ENCODE results near the gene CDK1. TPM values are rescaled to one million over a fixed set of nuclear protein-coding genes. Genes with fewer than 3 reads are reported as not detected.

CDK1 gene
- total RNA-seq, 1 donor from 2014 or later: 41.8 TPM

- no peak for DNase-seq (ENCODE audit: low read depth in 2 of 2)
Measured at GRCh38 chr10:60777696-60778213, 523 bp upstream of the CDK1 start.

- DNase-seq (ENCODE audit: low read depth in 2 of 2): peak in 1 of 2 donors; percentile 22
Measured at GRCh38 chr10:60778971-60779796, 906 bp downstream of the CDK1 start.

- DNase-seq (ENCODE audit: low read depth in 2 of 2): peak; percentile 20 to 46
Measured at GRCh38 chr10:60781661-60782060, 3.4 kb downstream of the CDK1 start.

GRCh38 chr10:60784641-60785040 lies 6.4 kb downstream of the CDK1 start:
- no peak for DNase-seq (ENCODE audit: low read depth in 2 of 2)

- DNase-seq (ENCODE audit: low read depth in 2 of 2): no peak
Measured at GRCh38 chr10:60788544-60788943, 10.3 kb downstream of the CDK1 start.

- DNase-seq (ENCODE audit: low read depth in 2 of 2): no peak
Measured at GRCh38 chr10:60789340-60789739, 11.1 kb downstream of the CDK1 start.

GRCh38 chr10:60794953-60795352 lies 16.7 kb downstream of the CDK1 start:
- no peak for DNase-seq (ENCODE audit: low read depth in 2 of 2)

- DNase-seq (ENCODE audit: low read depth in 2 of 2): no peak
Measured at GRCh38 chr10:60795465-60796202, 17.4 kb downstream of the CDK1 start.

- no peak for DNase-seq (ENCODE audit: low read depth in 2 of 2)
Measured at GRCh38 chr10:60796481-60796880, 18.2 kb downstream of the CDK1 start.

- DNase-seq (ENCODE audit: low read depth in 2 of 2): peak in 1 of 2 donors; percentile 55
Measured at GRCh38 chr10:60797200-60797599, 18.9 kb downstream of the CDK1 start.

- no peak for DNase-seq (ENCODE audit: low read depth in 2 of 2)
Measured at GRCh38 chr10:60798031-60798430, 19.8 kb downstream of the CDK1 start.

- no peak for DNase-seq (ENCODE audit: low read depth in 2 of 2)
Measured at GRCh38 chr10:60798870-60799269, 20.6 kb downstream of the CDK1 start.

GRCh38 chr10:60799971-60800650 lies 21.8 kb downstream of the CDK1 start:
- DNase-seq (ENCODE audit: low read depth in 2 of 2): no peak

- no peak for DNase-seq (ENCODE audit: low read depth in 2 of 2)
Measured at GRCh38 chr10:60800918-60801317, 22.6 kb downstream of the CDK1 start.

- peak; percentile 28 to 33 for DNase-seq (ENCODE audit: low read depth in 2 of 2)
Measured at GRCh38 chr10:60801522-60801921, 23.2 kb downstream of the CDK1 start.

GRCh38 chr10:60803433-60803832 lies 25.2 kb downstream of the CDK1 start:
- no peak for DNase-seq (ENCODE audit: low read depth in 2 of 2)

- DNase-seq (ENCODE audit: low read depth in 2 of 2): no peak
Measured at GRCh38 chr10:60803865-60804264, 25.6 kb downstream of the CDK1 start.

GRCh38 chr10:60806921-60807320 lies 28.6 kb downstream of the CDK1 start:
- DNase-seq (ENCODE audit: low read depth in 2 of 2): no peak

GRCh38 chr10:60807499-60807898 lies 29.2 kb downstream of the CDK1 start:
- DNase-seq (ENCODE audit: low read depth in 2 of 2): no peak

- no peak for DNase-seq (ENCODE audit: low read depth in 2 of 2)
Measured at GRCh38 chr10:60808036-60808435, 29.8 kb downstream of the CDK1 start.

- DNase-seq (ENCODE audit: low read depth in 2 of 2): no peak
Measured at GRCh38 chr10:60809157-60809556, 30.9 kb downstream of the CDK1 start.

Measured in dermis microvascular lymphatic vessel endothelial cell (primary cell).